DND-41 (cell line): ENCODE measurements around the gene CCDC167.

Experiments
- ATAC-seq: fragments of 200-7000 bp; cut with Tn5 transposase; 3 replicates; pipeline ENCODE4 v1.9.1; 2021; ENCODE audit warnings: low read depth; ENCODE audit not compliant: insufficient read depth
- DNase-seq: peaks from one replicate; pipeline ENCODE4 v3.0.0-alpha.2; 2020
- H2AFZ ChIP-seq: 2 replicates; pipeline ENCODE4 v1.6.0; 2012; ENCODE audit warnings: low read depth, low read length
- H3K27ac ChIP-seq: 2 replicates; pipeline ENCODE4 v1.5.1; 2012; ENCODE audit warnings: low read length, inconsistent platforms
- H3K27me3 ChIP-seq: fragments of 200-600 bp; sonication (generic); 2 replicates; pipeline ENCODE4 v1.6.0; 2012; ENCODE audit warnings: low read length, mild to moderate bottlenecking, inconsistent platforms; ENCODE audit not compliant: insufficient read depth, poor library complexity
- H3K36me3 ChIP-seq: 2 replicates; pipeline ENCODE4 v1.5.1; 2012; ENCODE audit warnings: low read length, inconsistent platforms; ENCODE audit not compliant: insufficient read depth
- H3K4me1 ChIP-seq: 2 replicates; pipeline ENCODE4 v1.5.1; 2012; ENCODE audit warnings: mild to moderate bottlenecking, low read length; ENCODE audit not compliant: insufficient read depth
- H3K4me2 ChIP-seq: 2 replicates; pipeline ENCODE4 v1.6.0; 2012; ENCODE audit warnings: mild to moderate bottlenecking, moderate library complexity, low read length, inconsistent platforms; ENCODE audit not compliant: insufficient read depth
- H3K4me3 ChIP-seq, 2 experiments: fragments of 200-600 bp in 1 of 2; shearing (Covaris generic) in 1 of 2; 2 replicates each; pipeline ENCODE4 v1.5.1; 2012 to 2016; ENCODE audit warnings: inconsistent platforms in 2 of 2, low read length in 2 of 2, mild to moderate bottlenecking in 2 of 2, low read depth in 1 of 2, moderate library complexity in 1 of 2
- H3K79me2 ChIP-seq: 2 replicates; pipeline ENCODE4 v1.6.0; 2012; ENCODE audit warnings: low read length, inconsistent platforms; ENCODE audit not compliant: insufficient read depth
- H3K9ac ChIP-seq: 2 replicates; pipeline ENCODE4 v1.6.0; 2012; ENCODE audit warnings: low read depth, mild to moderate bottlenecking, inconsistent platforms, low read length, moderate library complexity
- H3K9me3 ChIP-seq: 2 replicates; pipeline ENCODE4 v1.5.1; 2012; ENCODE audit warnings: low read length, moderate library complexity, mild to moderate bottlenecking, inconsistent platforms; ENCODE audit not compliant: insufficient read depth, severe bottlenecking
- H4K20me1 ChIP-seq: 2 replicates; pipeline ENCODE4 v1.6.0; 2012; ENCODE audit warnings: low read length; ENCODE audit not compliant: insufficient read depth
- CTCF ChIP-seq: IDR thresholded peaks from 2 replicates; pipeline ENCODE4 v1.5.1; 2012; ENCODE audit warnings: borderline replicate concordance, low read length, moderate library complexity, mild to moderate bottlenecking; ENCODE audit not compliant: poor library complexity, severe bottlenecking; ENCODE audit errors: extremely low read depth
- EZH2 ChIP-seq: IDR thresholded peaks from 3 replicates; pipeline ENCODE4 v1.6.1; 2012; ENCODE audit warnings: borderline replicate concordance, low read depth, mild to moderate bottlenecking, moderate library complexity, low read length, inconsistent platforms; ENCODE audit not compliant: severe bottlenecking

CCDC167 gene

GRCh38 chr6:37539171-37540028, 39.7 kb upstream of the CCDC167 start:
- Histone ChIP-seq H3K27me3 (peaks cover 8% of the 10 kb centered on the region), H4K20me1 (0 out of 2 replicates have a peak, but pooled peaks cover 3% of the 10 kb centered on the region), H2AFZ (no peak overlapping the region), H3K9ac (no peak overlapping the region), H3K27ac (no peak overlapping the region), H3K79me2 (no peaks in the 10 kb centered on the region), H3K4me2 (no peak overlapping the region), H3K4me1 (no peaks in the 10 kb centered on the region), H3K4me3 (no peak overlapping the region), H3K36me3 (no peaks in the 10 kb centered on the region), H3K9me3 (no peaks in the 10 kb centered on the region)
- ATAC-seq (no peak), DNase-seq (no peak)
- no peak for TF ChIP-seq EZH2
- TF ChIP-seq CTCF = no peak

- H3K27me3 ChIP-seq = peaks cover 12% of the 10 kb centered on the region
- no peak overlapping the region for H2AFZ ChIP-seq
- no peaks in the 10 kb centered on the region for H3K79me2 ChIP-seq
- 0 out of 2 replicates have a peak, but pooled peaks cover 3% of the 10 kb centered on the region for H4K20me1 ChIP-seq
- no peaks in the 10 kb centered on the region for H3K9me3 ChIP-seq
- no peak overlapping the region for H3K4me3 ChIP-seq
- TF ChIP-seq CTCF = peak; percentile 52
- TF ChIP-seq EZH2 = no peak
- DNase-seq (no peak), ATAC-seq (no peak)
- H3K27ac ChIP-seq = no peak overlapping the region
- no peaks in the 10 kb centered on the region for H3K4me1 ChIP-seq
- no peaks in the 10 kb centered on the region for H3K36me3 ChIP-seq
- H3K4me2 ChIP-seq = no peak overlapping the region
- no peak overlapping the region for H3K9ac ChIP-seq
These were observed 38.4 kb upstream of the CCDC167 start for GRCh38 chr6:37538107-37538506.

- no peak for ATAC-seq
- H3K9ac ChIP-seq = no peak overlapping the region
These were observed 37.9 kb upstream of the CCDC167 start for GRCh38 chr6:37537548-37537947.

More at GRCh38 chr6:37537548-37537947, 37.9 kb upstream of the CCDC167 start:
- no peak overlapping the region for H2AFZ ChIP-seq
- no peak overlapping the region for H3K27ac ChIP-seq
- no peak overlapping the region for H3K4me3 ChIP-seq
- DNase-seq = no peak
- H4K20me1 ChIP-seq = 0 out of 2 replicates have a peak, but pooled peaks cover 3% of the 10 kb centered on the region
- H3K36me3 ChIP-seq = no peaks in the 10 kb centered on the region
- no peaks in the 10 kb centered on the region for H3K9me3 ChIP-seq
- peaks cover 18% of the 10 kb centered on the region for H3K27me3 ChIP-seq
- H3K4me2 ChIP-seq = no peak overlapping the region
- H3K4me1 ChIP-seq = no peaks in the 10 kb centered on the region
- H3K79me2 ChIP-seq = no peaks in the 10 kb centered on the region
- TF ChIP-seq EZH2 = no peak
- no peak for TF ChIP-seq CTCF
